Keratinocyte (primary cell): ENCODE results near the gene GJA8. TPM values are rescaled to one million over a fixed set of nuclear protein-coding genes. Genes with fewer than 3 reads are reported as not detected.

Experiments used
- DNase-seq: peaks from one replicate; pipeline ENCODE4 v3.0.0-alpha.2; 2011; ENCODE audit warnings: low read depth, missing footprints, low spot score
- FAIRE-seq: peaks from 2 replicates; lab custom pipeline; 2011; peaks lifted over from hg19 to GRCh38; lab: Jason Lieb, UNC
- H2AFZ ChIP-seq: 2 replicates; pipeline ENCODE4 v1.6.0; 2012; ENCODE audit warnings: low read length, control low read depth, inconsistent platforms; ENCODE audit not compliant: control insufficient read depth
- H3K27ac ChIP-seq: 2 replicates; pipeline ENCODE4 v1.5.1; 2011; ENCODE audit warnings: low read length; ENCODE audit not compliant: control insufficient read depth, insufficient read depth
- H3K27me3 ChIP-seq: 3 replicates; pipeline ENCODE4 v1.6.0; 2011; ENCODE audit warnings: low read length; ENCODE audit not compliant: control insufficient read depth, insufficient read depth; ENCODE audit errors: extremely low read depth
- H3K36me3 ChIP-seq, 2 experiments: 2 replicates in 1 of 2; 3 replicates in 1 of 2; pipeline ENCODE4 v1.5.1; 2011; ENCODE audit warnings: low read length in 2 of 2, mild to moderate bottlenecking in 1 of 2; ENCODE audit not compliant: control insufficient read depth in 2 of 2, insufficient read depth in 2 of 2; ENCODE audit errors: extremely low read depth in 1 of 2
- H3K4me1 ChIP-seq: 3 replicates; pipeline ENCODE4 v1.5.1; 2011; ENCODE audit warnings: low read length; ENCODE audit not compliant: control insufficient read depth, insufficient read depth; ENCODE audit errors: extremely low read depth
- H3K4me2 ChIP-seq: 3 replicates; pipeline ENCODE4 v1.6.0; 2011; ENCODE audit warnings: low read depth, low read length; ENCODE audit not compliant: control insufficient read depth, insufficient read depth; ENCODE audit errors: extremely low read depth
- H3K4me3 ChIP-seq, 3 experiments: fragments of 200-600 bp in 1 of 3; sonication (generic) in 1 of 3; 2 replicates in 2 of 3; 3 replicates in 1 of 3; pipeline ENCODE4 v1.5.1; 2011 to 2016; ENCODE audit warnings: low read length in 3 of 3, mild to moderate bottlenecking in 3 of 3, control low read depth in 2 of 3, inconsistent platforms in 1 of 3, low read depth in 1 of 3, mixed read lengths in 1 of 3, mixed run types in 1 of 3, moderate library complexity in 1 of 3; ENCODE audit not compliant: control insufficient read depth in 2 of 3, insufficient read depth in 2 of 3; ENCODE audit errors: extremely low read depth in 1 of 3
- H3K79me2 ChIP-seq: 2 replicates; pipeline ENCODE4 v1.6.0; 2012; ENCODE audit warnings: low read length; ENCODE audit not compliant: control insufficient read depth, insufficient read depth
- H3K9ac ChIP-seq: 3 replicates; pipeline ENCODE4 v1.6.0; 2011; ENCODE audit warnings: low read length; ENCODE audit not compliant: control insufficient read depth, insufficient read depth; ENCODE audit errors: extremely low read depth
- H3K9me1 ChIP-seq: 3 replicates; pipeline ENCODE4 v1.6.0; 2011; ENCODE audit warnings: low read length; ENCODE audit not compliant: control insufficient read depth, insufficient read depth; ENCODE audit errors: extremely low read depth
- H3K9me3 ChIP-seq: 2 replicates; pipeline ENCODE4 v1.5.1; 2012; ENCODE audit warnings: low read depth, low read length; ENCODE audit not compliant: control insufficient read depth
- H4K20me1 ChIP-seq: 3 replicates; pipeline ENCODE4 v1.6.0; 2011; ENCODE audit warnings: low read length; ENCODE audit not compliant: control insufficient read depth, insufficient read depth; ENCODE audit errors: extremely low read depth
- CTCF ChIP-seq, 3 experiments: IDR thresholded peaks in 1 of 3; conservative IDR thresholded peaks in 1 of 3; optimal IDR thresholded peaks in 1 of 3; 2 replicates in 2 of 3; 3 replicates in 1 of 3; pipeline versions ENCODE3 to v1.5.1; 2011; ENCODE audit warnings: low read length in 3 of 3, mild to moderate bottlenecking in 3 of 3, moderate library complexity in 2 of 3, control low read depth in 1 of 3, inconsistent platforms in 1 of 3; ENCODE audit not compliant: insufficient read depth in 2 of 3; ENCODE audit errors: extremely low read depth in 1 of 3
- EZH2 ChIP-seq: IDR thresholded peaks from one replicate; pipeline ENCODE4 v1.6.1; 2012; ENCODE audit warnings: inconsistent platforms, mild to moderate bottlenecking, low read length, moderate library complexity
- dilution Hi-C: fragments of 300-500 bp; cut with MboI; formaldehyde crosslinking; loops from one replicate; pipeline ENCODE4 v1.7.0; 2020; ENCODE audit warnings: low sequenced_read_pairs; ENCODE audit not compliant: extremely low pct_ligation_motif_present
- polyA plus RNA-seq, 5 experiments: library from polyadenylated mRNA; depleted of rRNA in 3 of 5; stranded (reverse) in 3 of 5; stranded (forward) in 1 of 5; unstranded in 1 of 5; fragments of >200 nt; gene quantifications; 1 replicate in 1 of 5; 2 replicates in 3 of 5; 3 replicates in 1 of 5; pipeline versions ENCODE4 v1.2.1 to v1.2.3, GENCODE V29; 2011 to 2012; ENCODE audit warnings: missing spikeins in 2 of 5, low read depth in 1 of 5, low replicate concordance in 1 of 5

GJA8 gene
- polyA plus RNA-seq, 1 donor (not counting 4 experiments of a cell fraction or from before 2014, with no cell fraction given): not detected

- no peak for DNase-seq
- no peak for FAIRE-seq
- no peaks in the 10 kb centered on the region for H3K79me2 ChIP-seq
- H3K9ac ChIP-seq: no peak overlapping the region
- peaks cover 8% of the 10 kb centered on the region for H3K4me1 ChIP-seq
- no peak overlapping the region for H3K27ac ChIP-seq
- dilution Hi-C loops: loop anchor here (25.0 kb wide), 1 partner anchor 160 kb away; no protein-coding TSS in a partner anchor
- no peak overlapping the region for H2AFZ ChIP-seq
- TF ChIP-seq EZH2 (no peak), CTCF (optimal IDR thresholded peaks at IDR 0.05 in 1 of 3, IDR thresholded peaks at IDR 0.05 in 1 of 3, conservative IDR thresholded peaks at IDR 0.05 in 1 of 3; ENCODE audit: extremely low read depth in 1 of 3, insufficient read depth in 2 of 3, low read length in 3 of 3) (no peak)
- H4K20me1 ChIP-seq: no peaks in the 10 kb centered on the region
- no peak overlapping the region for H3K4me3 ChIP-seq
- H3K4me2 ChIP-seq: no peak overlapping the region
- no peaks in the 10 kb centered on the region for H3K9me3 ChIP-seq
- no peaks in the 10 kb centered on the region for H3K9me1 ChIP-seq
- H3K36me3 ChIP-seq: no peaks in the 10 kb centered on the region
- no peaks in the 10 kb centered on the region for H3K27me3 ChIP-seq
These were observed 4.8 kb upstream of the GJA8 start for GRCh38 chr1:147897789-147898188.

GRCh38 chr1:147904726-147905125 is 2.1 kb downstream of the GJA8 start:
- Histone ChIP-seq H3K9me3 (no peaks in the 10 kb centered on the region), H3K9me1 (no peaks in the 10 kb centered on the region), H3K4me1 (no peaks in the 10 kb centered on the region), H3K4me3 (no peak overlapping the region), H2AFZ (no peak overlapping the region), H3K4me2 (no peak overlapping the region), H3K36me3 (no peaks in the 10 kb centered on the region), H3K79me2 (no peaks in the 10 kb centered on the region), H3K27ac (no peak overlapping the region), H3K9ac (no peak overlapping the region), H3K27me3 (no peaks in the 10 kb centered on the region), H4K20me1 (no peaks in the 10 kb centered on the region)
- no peak for TF ChIP-seq EZH2
- no peak for TF ChIP-seq CTCF (optimal IDR thresholded peaks at IDR 0.05 in 1 of 3, IDR thresholded peaks at IDR 0.05 in 1 of 3, conservative IDR thresholded peaks at IDR 0.05 in 1 of 3; ENCODE audit: extremely low read depth in 1 of 3, insufficient read depth in 2 of 3, low read length in 3 of 3)
- DNase-seq (no peak), FAIRE-seq (no peak)
- dilution Hi-C loops: no loop called here
